ENCODE data around the gene ITGB3. TPM values are rescaled to one million over a fixed set of nuclear protein-coding genes. Genes with fewer than 3 reads are reported as not detected.
A peak's percentile ranks its signal among the peaks of the same experiment; 100 is the strongest.
"Not testable (repeated sequence)": the region's sequence is repeated elsewhere in the genome, so short reads cannot be mapped to it uniquely, and the experiment has no call there.

ITGB3 gene
- total and polyA plus RNA-seq, 7 experiments from 2014 or later, result 0.41 to 6.4 (median 0.56) TPM; not detected in 4

DNA sequence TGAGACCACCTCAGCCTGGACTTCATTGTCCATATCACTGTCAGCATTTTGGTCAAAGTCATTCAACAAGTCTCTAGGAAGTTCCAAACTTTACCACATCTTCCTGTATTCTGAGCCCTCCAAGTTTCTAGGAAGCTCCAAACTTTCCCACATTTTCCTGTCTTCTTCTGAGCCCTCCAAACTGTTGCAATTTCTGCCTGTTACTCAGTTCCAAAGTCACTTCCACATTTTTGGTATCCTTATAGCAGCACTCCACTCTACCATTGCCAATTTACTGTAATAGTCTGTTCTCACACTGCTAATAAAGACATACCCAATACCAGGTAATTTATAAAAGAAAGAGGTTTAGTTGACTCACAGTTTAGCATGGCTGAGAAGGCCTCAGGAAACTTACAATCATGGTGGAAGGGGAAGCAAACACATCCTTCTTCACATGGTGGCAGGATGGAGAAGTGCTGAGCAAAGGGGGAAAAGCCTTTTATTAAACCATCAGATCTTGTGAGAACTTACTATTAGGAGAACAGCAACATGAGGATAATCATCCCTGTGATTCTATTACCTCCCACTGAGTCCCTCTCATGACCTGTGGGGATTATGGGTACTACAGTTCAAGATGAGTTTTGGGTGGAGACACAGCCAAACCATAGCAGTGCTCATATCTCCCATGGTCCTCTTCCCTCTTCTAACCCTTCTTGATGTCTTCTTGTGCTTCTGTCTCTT, 16.1 kb downstream of the ITGB3 start:
- H3K27me3 ChIP-seq (ENCODE audit: control insufficient read depth in 2 of 2, insufficient read depth in 2 of 2, low read length in 2 of 2); H3K4me1 ChIP-seq (ENCODE audit: control insufficient read depth in 2 of 2, insufficient read depth in 2 of 2, low read length in 2 of 2); H3K9me3 ChIP-seq (ENCODE audit: control insufficient read depth in 2 of 3, low read length in 3 of 3); DNase-seq; CTCF ChIA-PET; intact Hi-C loops (cut with micrococcal nuclease); H3K9me3 Mint-ChIP-seq; H3K36me3 Mint-ChIP-seq; H3K4me3 ChIP-seq (ENCODE audit: low read length); H3K27ac ChIP-seq (ENCODE audit: low read depth, low read length); POLR2A ChIA-PET; ATAC-seq; H3K36me3 ChIP-seq (ENCODE audit: control insufficient read depth in 2 of 3, insufficient read depth in 3 of 3, low read length in 3 of 3); H3K27ac Mint-ChIP-seq; H3K4me1 Mint-ChIP-seq; H3K4me3 Mint-ChIP-seq: not testable (repeated sequence)
- peaks cover 0 to 24% (median 4%) of the 10 kb centered on the region in 5 donors for H3K27me3 Mint-ChIP-seq

DNA sequence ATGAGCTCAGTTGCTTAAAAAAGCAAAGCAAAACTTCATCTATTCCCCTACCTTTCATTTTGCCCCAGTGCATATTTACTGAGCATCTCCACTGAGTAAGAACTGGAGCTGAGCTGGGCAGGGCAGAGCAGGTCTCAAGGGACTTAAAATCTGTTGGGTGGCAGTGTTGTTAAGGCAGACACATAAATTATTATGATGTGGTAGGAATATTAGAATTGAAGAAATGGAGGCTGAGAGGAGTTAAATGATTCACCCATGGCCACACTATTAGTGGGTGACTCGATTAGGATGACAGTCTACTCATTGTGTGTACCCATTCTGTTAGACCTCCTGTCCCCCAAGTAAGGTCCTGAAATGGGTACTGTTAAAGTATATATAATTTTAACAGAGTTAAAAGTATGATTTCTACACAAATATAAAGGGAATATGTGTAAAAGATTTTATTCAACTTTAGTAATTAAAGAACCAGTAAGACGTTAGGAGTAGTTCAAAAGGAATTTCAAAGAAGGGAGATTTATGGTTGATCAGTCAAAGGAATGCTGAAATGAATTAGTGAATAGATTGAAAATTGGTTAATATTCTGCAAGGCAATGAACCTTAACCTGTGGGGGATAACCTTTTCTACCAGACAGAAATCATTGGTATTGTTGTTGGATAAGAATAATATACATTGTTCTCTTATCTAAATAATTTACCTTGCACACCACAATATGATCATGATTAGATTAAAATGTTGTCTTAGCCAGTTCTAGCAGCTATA, 17.5 kb downstream of the ITGB3 start:
- CTCF ChIA-PET, result no interaction called here
- peaks cover 0 to 9% (median 6%) of the 10 kb centered on the region in 11 donors for H3K9me3 Mint-ChIP-seq
- H3K4me3 Mint-ChIP-seq, result no peak overlapping the region
- POLR2A ChIA-PET, result interaction anchor here (0.6 kb wide), 1 partner anchor 140 kb away, joined by 3 read pairs; no protein-coding TSS in a partner anchor
- Histone ChIP-seq H3K9me3 (ENCODE audit: control insufficient read depth in 2 of 3, low read length in 3 of 3) (peaks cover 0 to 3% (median 0%) of the 10 kb centered on the region in 3 experiments), H3K36me3 (ENCODE audit: control insufficient read depth in 2 of 3, insufficient read depth in 3 of 3, low read length in 3 of 3) (no peaks in the 10 kb centered on the region), H3K27me3 (ENCODE audit: control insufficient read depth in 2 of 2, insufficient read depth in 2 of 2, low read length in 2 of 2) (no peaks in the 10 kb centered on the region), H3K27ac (ENCODE audit: low read depth, low read length) (no peak overlapping the region), H3K4me1 (ENCODE audit: control insufficient read depth in 2 of 2, insufficient read depth in 2 of 2, low read length in 2 of 2) (no peaks in the 10 kb centered on the region), H3K4me3 (ENCODE audit: low read length) (no peak overlapping the region)
- H3K27ac Mint-ChIP-seq, result no peak overlapping the region
- H3K4me1 Mint-ChIP-seq, result no peaks in the 10 kb centered on the region
- ATAC-seq (no peak), DNase-seq (no peak)
- H3K27me3 Mint-ChIP-seq, result peaks cover 0 to 26% (median 8%) of the 10 kb centered on the region in 5 donors
- H3K36me3 Mint-ChIP-seq, result peaks cover 0 to 5% (median 3%) of the 10 kb centered on the region in 5 donors
- intact Hi-C loops (cut with micrococcal nuclease), result no loop called here

GRCh38 chr17:47272491-47272890, 18.9 kb downstream of the ITGB3 start:
- no peaks in the 10 kb centered on the region for H3K27me3 ChIP-seq (ENCODE audit: control insufficient read depth in 2 of 2, insufficient read depth in 2 of 2, low read length in 2 of 2)
- peaks cover 0 to 29% (median 8%) of the 10 kb centered on the region in 5 donors for H3K27me3 Mint-ChIP-seq
- DNase-seq (no peak), ATAC-seq (no peak)
- peaks cover 0 to 5% (median 3%) of the 10 kb centered on the region in 5 donors for H3K36me3 Mint-ChIP-seq
- no peaks in the 10 kb centered on the region for H3K4me1 ChIP-seq (ENCODE audit: control insufficient read depth in 2 of 2, insufficient read depth in 2 of 2, low read length in 2 of 2)
- H3K9me3 ChIP-seq (ENCODE audit: control insufficient read depth in 2 of 3, low read length in 3 of 3), result peaks cover 0 to 3% (median 0%) of the 10 kb centered on the region in 3 experiments
- no peak overlapping the region for H3K4me3 ChIP-seq (ENCODE audit: low read length)
- intact Hi-C loops (cut with micrococcal nuclease), result no loop called here
- no peak overlapping the region for H3K27ac ChIP-seq (ENCODE audit: low read depth, low read length)
- H3K9me3 Mint-ChIP-seq, result peaks cover 0 to 9% (median 6%) of the 10 kb centered on the region in 11 donors
- CTCF ChIA-PET, result no interaction called here
- peak overlapping the region in 1 of 9 donors; percentile 55 for H3K27ac Mint-ChIP-seq
- H3K36me3 ChIP-seq (ENCODE audit: control insufficient read depth in 2 of 3, insufficient read depth in 3 of 3, low read length in 3 of 3), result no peaks in the 10 kb centered on the region
- H3K4me1 Mint-ChIP-seq, result no peaks in the 10 kb centered on the region
- H3K4me3 Mint-ChIP-seq, result no peak overlapping the region
- POLR2A ChIA-PET, result no interaction called here

DNA sequence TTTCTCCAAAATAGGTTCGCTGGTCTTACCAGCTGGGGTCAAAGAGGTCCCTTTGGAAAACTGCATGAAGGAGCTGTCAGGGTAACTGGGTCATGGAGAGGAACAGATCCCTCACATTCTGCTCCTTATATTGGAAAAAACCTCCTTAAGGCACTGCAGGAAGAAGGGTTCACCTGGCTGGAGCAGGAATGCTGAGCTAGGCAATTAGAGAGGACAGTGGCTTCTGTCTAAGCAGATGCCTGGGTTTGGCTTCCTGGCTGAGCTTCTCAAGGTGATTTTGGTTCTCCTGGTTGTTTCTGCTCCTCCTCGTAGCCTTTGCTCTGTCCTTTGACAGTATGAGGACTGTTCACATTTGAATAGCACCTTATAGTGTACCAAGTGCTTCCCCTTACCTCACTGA, 19.6 kb downstream of the ITGB3 start:
- intact Hi-C loops (cut with micrococcal nuclease), result no loop called here
- Mint-ChIP-seq H3K9me3 (peaks cover 0 to 7% (median 5%) of the 10 kb centered on the region in 11 donors), H3K27ac (no peak overlapping the region), H3K27me3 (peaks cover 0 to 29% (median 8%) of the 10 kb centered on the region in 5 donors), H3K4me3 (no peak overlapping the region), H3K4me1 (no peaks in the 10 kb centered on the region), H3K36me3 (peaks cover 0 to 5% (median 3%) of the 10 kb centered on the region in 5 donors)
- Histone ChIP-seq H3K27me3 (ENCODE audit: control insufficient read depth in 2 of 2, insufficient read depth in 2 of 2, low read length in 2 of 2) (no peaks in the 10 kb centered on the region), H3K4me1 (ENCODE audit: control insufficient read depth in 2 of 2, insufficient read depth in 2 of 2, low read length in 2 of 2) (no peaks in the 10 kb centered on the region), H3K9me3 (ENCODE audit: control insufficient read depth in 2 of 3, low read length in 3 of 3) (peaks cover 0 to 3% (median 0%) of the 10 kb centered on the region in 3 experiments), H3K4me3 (ENCODE audit: low read length) (no peak overlapping the region), H3K36me3 (ENCODE audit: control insufficient read depth in 2 of 3, insufficient read depth in 3 of 3, low read length in 3 of 3) (no peaks in the 10 kb centered on the region), H3K27ac (ENCODE audit: low read depth, low read length) (no peak overlapping the region)
- ChIA-PET POLR2A (interaction anchor here (0.6 kb wide), 1 partner anchor 507 kb away, joined by 3 read pairs; no protein-coding TSS in a partner anchor), CTCF (interaction anchor here (0.5 kb wide), 1 partner anchor 25 kb away, joined by 3 read pairs; no protein-coding TSS in a partner anchor)
- ATAC-seq (no peak), DNase-seq (no peak)

DNA sequence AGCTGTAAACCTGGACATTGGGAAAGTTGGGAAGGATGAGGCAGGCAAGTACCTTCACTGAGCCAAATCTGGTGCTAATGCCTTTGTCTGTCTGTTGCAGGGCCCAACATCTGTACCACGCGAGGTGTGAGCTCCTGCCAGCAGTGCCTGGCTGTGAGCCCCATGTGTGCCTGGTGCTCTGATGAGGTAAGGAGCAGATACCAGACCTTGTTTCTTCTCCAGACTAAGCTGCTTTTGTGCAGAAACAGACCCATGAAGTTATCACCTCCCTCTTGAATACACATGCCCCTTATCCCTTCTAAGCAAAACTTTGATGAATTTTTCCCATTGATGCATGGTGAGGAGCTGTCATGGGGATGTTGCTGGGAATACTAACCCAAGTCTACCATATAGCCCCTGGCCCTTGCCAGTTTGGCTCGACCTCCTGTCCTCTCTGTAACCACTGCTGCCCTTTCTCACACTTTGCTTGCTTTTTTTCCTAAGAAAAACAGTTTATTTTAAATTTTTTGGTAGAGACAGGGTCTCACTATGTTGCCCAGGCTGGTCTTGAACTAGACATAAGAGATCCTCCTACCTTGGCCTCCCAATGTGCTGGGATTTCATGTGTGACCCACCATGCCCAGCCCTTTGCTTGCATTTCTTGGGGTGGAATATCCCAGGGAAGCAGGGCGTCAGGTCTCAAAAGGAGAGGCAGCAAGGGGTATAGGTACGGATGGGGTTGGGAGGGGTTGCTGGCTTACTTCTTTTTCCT, 20.9 kb downstream of the ITGB3 start:
- DNase-seq (no peak), ATAC-seq (no peak)
- Mint-ChIP-seq H3K36me3 (peaks cover 0 to 2% (median 1%) of the 10 kb centered on the region in 5 donors), H3K27ac (peak overlapping the region in 1 of 9 donors; percentile 11), H3K27me3 (peaks cover 0 to 27% (median 8%) of the 10 kb centered on the region in 5 donors), H3K9me3 (peaks cover 0 to 4% (median 2%) of the 10 kb centered on the region in 11 donors), H3K4me3 (no peak overlapping the region), H3K4me1 (peaks cover 0 to 7% (median 2%) of the 10 kb centered on the region in 7 donors)
- no peaks in the 10 kb centered on the region for H3K36me3 ChIP-seq (ENCODE audit: control insufficient read depth in 2 of 3, insufficient read depth in 3 of 3, low read length in 3 of 3)
- H3K27ac ChIP-seq (ENCODE audit: low read depth, low read length), result no peak overlapping the region
- intact Hi-C loops (cut with micrococcal nuclease), result no loop called here
- POLR2A ChIA-PET, result no interaction called here
- CTCF ChIA-PET, result no interaction called here
- H3K27me3 ChIP-seq (ENCODE audit: control insufficient read depth in 2 of 2, insufficient read depth in 2 of 2, low read length in 2 of 2), result no peaks in the 10 kb centered on the region
- H3K4me1 ChIP-seq (ENCODE audit: control insufficient read depth in 2 of 2, insufficient read depth in 2 of 2, low read length in 2 of 2), result no peaks in the 10 kb centered on the region
- no peaks in the 10 kb centered on the region for H3K9me3 ChIP-seq (ENCODE audit: control insufficient read depth in 2 of 3, low read length in 3 of 3)
- no peak overlapping the region for H3K4me3 ChIP-seq (ENCODE audit: low read length)

GRCh38 chr17:47275245-47275984, 21.8 kb downstream of the ITGB3 start:
- H3K4me1 Mint-ChIP-seq, result peaks cover 0 to 7% (median 2%) of the 10 kb centered on the region in 7 donors
- H3K4me1 ChIP-seq (ENCODE audit: control insufficient read depth in 2 of 2, insufficient read depth in 2 of 2, low read length in 2 of 2), result no peaks in the 10 kb centered on the region
- H3K27ac Mint-ChIP-seq, result no peak overlapping the region
- peaks cover 0 to 23% (median 8%) of the 10 kb centered on the region in 5 donors for H3K27me3 Mint-ChIP-seq
- DNase-seq, result no peak
- H3K36me3 ChIP-seq (ENCODE audit: control insufficient read depth in 2 of 3, insufficient read depth in 3 of 3, low read length in 3 of 3), result no peaks in the 10 kb centered on the region
- H3K9me3 ChIP-seq (ENCODE audit: control insufficient read depth in 2 of 3, low read length in 3 of 3), result no peaks in the 10 kb centered on the region
- H3K4me3 ChIP-seq (ENCODE audit: low read length), result no peak overlapping the region
- no peaks in the 10 kb centered on the region for H3K36me3 Mint-ChIP-seq
- no peak overlapping the region for H3K27ac ChIP-seq (ENCODE audit: low read depth, low read length)
- no peak for ATAC-seq
- no peak overlapping the region for H3K4me3 Mint-ChIP-seq
- ChIA-PET POLR2A (no interaction called here), CTCF (no interaction called here)
- intact Hi-C loops (cut with micrococcal nuclease), result no loop called here
- H3K9me3 Mint-ChIP-seq, result no peaks in the 10 kb centered on the region
- H3K27me3 ChIP-seq (ENCODE audit: control insufficient read depth in 2 of 2, insufficient read depth in 2 of 2, low read length in 2 of 2), result no peaks in the 10 kb centered on the region
